ENCODE data around the gene KLF7.

Gene KLF7

GRCh38 chr2:207042841-207043240 lies 122.9 kb downstream of the KLF7 start:
- TF ChIP-seq OSR1 (CRISPR knock-in tag; IDR thresholded peaks at IDR 0.05) (no peak), ZFP3 (CRISPR knock-in tag; IDR thresholded peaks at IDR 0.05) (no peak), TCF4 (CRISPR knock-in tag; IDR thresholded peaks at IDR 0.05; ENCODE audit: borderline replicate concordance) (no peak), CSRNP3 (CRISPR knock-in tag; IDR thresholded peaks at IDR 0.05) (no peak), ARNTL (CRISPR knock-in tag; IDR thresholded peaks at IDR 0.05; ENCODE audit: borderline replicate concordance, low read depth) (no peak), PATZ1 (CRISPR knock-in tag; IDR thresholded peaks at IDR 0.05; ENCODE audit: borderline replicate concordance) (no peak), TOX (CRISPR knock-in tag; IDR thresholded peaks at IDR 0.05; ENCODE audit: borderline replicate concordance) (no peak), PPARA (CRISPR knock-in tag; IDR thresholded peaks at IDR 0.05; ENCODE audit: borderline replicate concordance) (no peak), ESRRG (CRISPR knock-in tag; IDR thresholded peaks at IDR 0.05) (no peak), ZFP30 (CRISPR knock-in tag; IDR thresholded peaks at IDR 0.05) (no peak), ZNF565 (CRISPR knock-in tag; conservative IDR thresholded peaks at IDR 0.05; ENCODE audit: low read depth) (no peak), ZNF70 (CRISPR knock-in tag; IDR thresholded peaks at IDR 0.05) (no peak)
- TF ChIP-seq, protein P1, sequence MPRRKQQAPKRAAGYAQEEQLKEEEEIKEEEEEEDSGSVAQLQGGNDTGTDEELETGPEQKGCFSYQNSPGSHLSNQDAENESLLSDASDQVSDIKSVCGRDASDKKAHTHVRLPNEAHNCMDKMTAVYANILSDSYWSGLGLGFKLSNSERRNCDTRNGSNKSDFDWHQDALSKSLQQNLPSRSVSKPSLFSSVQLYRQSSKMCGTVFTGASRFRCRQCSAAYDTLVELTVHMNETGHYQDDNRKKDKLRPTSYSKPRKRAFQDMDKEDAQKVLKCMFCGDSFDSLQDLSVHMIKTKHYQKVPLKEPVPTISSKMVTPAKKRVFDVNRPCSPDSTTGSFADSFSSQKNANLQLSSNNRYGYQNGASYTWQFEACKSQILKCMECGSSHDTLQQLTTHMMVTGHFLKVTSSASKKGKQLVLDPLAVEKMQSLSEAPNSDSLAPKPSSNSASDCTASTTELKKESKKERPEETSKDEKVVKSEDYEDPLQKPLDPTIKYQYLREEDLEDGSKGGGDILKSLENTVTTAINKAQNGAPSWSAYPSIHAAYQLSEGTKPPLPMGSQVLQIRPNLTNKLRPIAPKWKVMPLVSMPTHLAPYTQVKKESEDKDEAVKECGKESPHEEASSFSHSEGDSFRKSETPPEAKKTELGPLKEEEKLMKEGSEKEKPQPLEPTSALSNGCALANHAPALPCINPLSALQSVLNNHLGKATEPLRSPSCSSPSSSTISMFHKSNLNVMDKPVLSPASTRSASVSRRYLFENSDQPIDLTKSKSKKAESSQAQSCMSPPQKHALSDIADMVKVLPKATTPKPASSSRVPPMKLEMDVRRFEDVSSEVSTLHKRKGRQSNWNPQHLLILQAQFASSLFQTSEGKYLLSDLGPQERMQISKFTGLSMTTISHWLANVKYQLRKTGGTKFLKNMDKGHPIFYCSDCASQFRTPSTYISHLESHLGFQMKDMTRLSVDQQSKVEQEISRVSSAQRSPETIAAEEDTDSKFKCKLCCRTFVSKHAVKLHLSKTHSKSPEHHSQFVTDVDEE (CRISPR knock-in tag; IDR thresholded peaks at IDR 0.05), result no peak
- TF ChIP-seq, protein P2, sequence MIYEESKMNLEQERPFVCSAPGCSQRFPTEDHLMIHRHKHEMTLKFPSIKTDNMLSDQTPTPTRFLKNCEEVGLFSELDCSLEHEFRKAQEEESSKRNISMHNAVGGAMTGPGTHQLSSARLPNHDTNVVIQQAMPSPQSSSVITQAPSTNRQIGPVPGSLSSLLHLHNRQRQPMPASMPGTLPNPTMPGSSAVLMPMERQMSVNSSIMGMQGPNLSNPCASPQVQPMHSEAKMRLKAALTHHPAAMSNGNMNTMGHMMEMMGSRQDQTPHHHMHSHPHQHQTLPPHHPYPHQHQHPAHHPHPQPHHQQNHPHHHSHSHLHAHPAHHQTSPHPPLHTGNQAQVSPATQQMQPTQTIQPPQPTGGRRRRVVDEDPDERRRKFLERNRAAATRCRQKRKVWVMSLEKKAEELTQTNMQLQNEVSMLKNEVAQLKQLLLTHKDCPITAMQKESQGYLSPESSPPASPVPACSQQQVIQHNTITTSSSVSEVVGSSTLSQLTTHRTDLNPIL (CRISPR knock-in tag; IDR thresholded peaks at IDR 0.05; ENCODE audit: low read depth), result no peak
- ATAC-seq, result no peak

DNA sequence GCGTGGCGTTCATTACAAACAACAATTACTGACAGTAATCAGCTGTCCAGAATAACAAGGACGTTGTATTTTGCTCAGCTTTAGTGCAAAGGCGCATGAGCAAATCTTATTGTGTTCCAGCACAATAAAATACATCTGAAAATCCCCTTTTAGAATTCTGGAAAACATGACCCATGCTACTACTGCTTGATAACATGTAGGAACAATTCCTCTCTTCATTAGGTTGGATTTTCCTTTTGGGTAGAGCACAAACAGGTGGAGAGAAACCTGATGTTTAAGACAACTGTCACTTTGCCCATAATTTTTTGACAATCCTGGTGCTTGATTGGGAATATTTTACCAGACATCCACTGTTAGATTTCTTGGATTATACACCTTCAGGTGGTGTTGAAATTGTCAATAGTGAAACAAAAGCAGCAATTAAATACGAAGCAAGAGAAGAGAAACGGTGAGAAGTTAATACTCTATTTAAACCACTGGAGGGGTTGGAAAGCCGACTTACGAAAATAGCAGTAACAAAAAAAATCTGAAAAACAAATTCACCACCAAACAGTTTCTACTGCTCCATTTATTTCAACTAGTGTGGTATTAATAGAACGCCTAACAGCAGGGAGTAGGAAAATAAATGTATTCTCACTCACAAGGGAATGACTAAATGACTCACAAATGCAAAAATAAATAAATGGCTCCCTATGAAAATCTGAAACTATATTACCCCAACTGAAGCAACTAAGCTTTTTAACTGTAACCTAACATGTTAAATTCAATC lies 123.8 kb downstream of the KLF7 start:
- TF ChIP-seq SNAI2 (CRISPR knock-in tag; IDR thresholded peaks at IDR 0.05) (no peak), PPARA (CRISPR knock-in tag; IDR thresholded peaks at IDR 0.05; ENCODE audit: borderline replicate concordance) (no peak), ZC3H10 (CRISPR knock-in tag; IDR thresholded peaks at IDR 0.05) (no peak)
- ATAC-seq, result no peak

GRCh38 chr2:207041279-207041678 lies 124.5 kb downstream of the KLF7 start:
- no peak for TF ChIP-seq ARNTL (CRISPR knock-in tag; IDR thresholded peaks at IDR 0.05; ENCODE audit: borderline replicate concordance, low read depth)
- no peak for TF ChIP-seq ZC3H10 (CRISPR knock-in tag; IDR thresholded peaks at IDR 0.05)
- TF ChIP-seq TCF4 (CRISPR knock-in tag; IDR thresholded peaks at IDR 0.05; ENCODE audit: borderline replicate concordance), result no peak
- TF ChIP-seq, protein P3, sequence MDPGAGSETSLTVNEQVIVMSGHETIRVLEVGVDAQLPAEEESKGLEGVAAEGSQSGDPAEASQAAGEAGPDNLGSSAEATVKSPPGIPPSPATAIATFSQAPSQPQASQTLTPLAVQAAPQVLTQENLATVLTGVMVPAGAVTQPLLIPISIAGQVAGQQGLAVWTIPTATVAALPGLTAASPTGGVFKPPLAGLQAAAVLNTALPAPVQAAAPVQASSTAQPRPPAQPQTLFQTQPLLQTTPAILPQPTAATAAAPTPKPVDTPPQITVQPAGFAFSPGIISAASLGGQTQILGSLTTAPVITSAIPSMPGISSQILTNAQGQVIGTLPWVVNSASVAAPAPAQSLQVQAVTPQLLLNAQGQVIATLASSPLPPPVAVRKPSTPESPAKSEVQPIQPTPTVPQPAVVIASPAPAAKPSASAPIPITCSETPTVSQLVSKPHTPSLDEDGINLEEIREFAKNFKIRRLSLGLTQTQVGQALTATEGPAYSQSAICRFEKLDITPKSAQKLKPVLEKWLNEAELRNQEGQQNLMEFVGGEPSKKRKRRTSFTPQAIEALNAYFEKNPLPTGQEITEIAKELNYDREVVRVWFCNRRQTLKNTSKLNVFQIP (CRISPR knock-in tag; IDR thresholded peaks at IDR 0.05; ENCODE audit: borderline replicate concordance, low read depth), result no peak
- TF ChIP-seq ESRRG (CRISPR knock-in tag; IDR thresholded peaks at IDR 0.05), result no peak
- TF ChIP-seq RARB (CRISPR knock-in tag; IDR thresholded peaks at IDR 0.05), result no peak
- TF ChIP-seq TOX (CRISPR knock-in tag; IDR thresholded peaks at IDR 0.05; ENCODE audit: borderline replicate concordance), result no peak
- no peak for ATAC-seq
